ENCODE results near the gene EGFL8.

EGFL8 gene

DNA sequence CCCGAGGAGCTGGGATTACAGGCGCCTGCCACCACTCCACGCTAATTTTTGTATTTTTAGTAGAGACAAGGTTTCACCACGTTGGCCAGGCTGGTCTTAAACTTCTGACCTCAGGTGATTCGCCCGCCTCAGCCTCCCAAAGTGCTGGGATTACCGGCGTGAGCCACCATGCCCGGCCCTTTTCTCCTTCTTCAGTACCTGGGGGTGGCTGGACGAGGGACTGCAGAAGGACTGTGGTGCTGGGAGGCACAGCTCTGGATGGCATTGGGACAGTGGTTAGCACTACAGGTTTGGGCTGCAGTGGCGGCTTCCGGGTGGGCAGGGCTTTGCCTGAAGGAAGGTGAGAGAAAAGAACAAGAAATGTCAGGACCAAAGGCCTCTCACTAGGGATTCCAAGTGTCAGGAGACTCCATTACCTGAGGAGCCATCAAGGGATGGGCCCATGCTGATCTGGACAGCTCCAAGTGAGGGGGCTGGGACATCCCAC, 43.8 kb upstream of the EGFL8 start:
- TF ChIP-seq, protein P1, sequence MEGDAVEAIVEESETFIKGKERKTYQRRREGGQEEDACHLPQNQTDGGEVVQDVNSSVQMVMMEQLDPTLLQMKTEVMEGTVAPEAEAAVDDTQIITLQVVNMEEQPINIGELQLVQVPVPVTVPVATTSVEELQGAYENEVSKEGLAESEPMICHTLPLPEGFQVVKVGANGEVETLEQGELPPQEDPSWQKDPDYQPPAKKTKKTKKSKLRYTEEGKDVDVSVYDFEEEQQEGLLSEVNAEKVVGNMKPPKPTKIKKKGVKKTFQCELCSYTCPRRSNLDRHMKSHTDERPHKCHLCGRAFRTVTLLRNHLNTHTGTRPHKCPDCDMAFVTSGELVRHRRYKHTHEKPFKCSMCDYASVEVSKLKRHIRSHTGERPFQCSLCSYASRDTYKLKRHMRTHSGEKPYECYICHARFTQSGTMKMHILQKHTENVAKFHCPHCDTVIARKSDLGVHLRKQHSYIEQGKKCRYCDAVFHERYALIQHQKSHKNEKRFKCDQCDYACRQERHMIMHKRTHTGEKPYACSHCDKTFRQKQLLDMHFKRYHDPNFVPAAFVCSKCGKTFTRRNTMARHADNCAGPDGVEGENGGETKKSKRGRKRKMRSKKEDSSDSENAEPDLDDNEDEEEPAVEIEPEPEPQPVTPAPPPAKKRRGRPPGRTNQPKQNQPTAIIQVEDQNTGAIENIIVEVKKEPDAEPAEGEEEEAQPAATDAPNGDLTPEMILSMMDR (IDR thresholded peaks at IDR 0.05; ENCODE audit: low read depth, low read length, missing control alignments) = no peak
- H3K4me3 ChIP-seq (replicated peaks; ENCODE audit: low read depth, low read length) = no peak overlapping the region

GRCh38 chr6:32123681-32124080, 40.7 kb upstream of the EGFL8 start:
- no peak overlapping the region for H3K4me3 ChIP-seq (replicated peaks; ENCODE audit: low read depth, low read length)
- no peak for DNase-seq (ENCODE audit: extremely low read depth, low read depth)
- TF ChIP-seq, protein P1 (IDR thresholded peaks at IDR 0.05; ENCODE audit: low read depth, low read length, missing control alignments) = no peak

More for the DNA sequence above, 43.8 kb upstream of the EGFL8 start:
- no peak for DNase-seq (ENCODE audit: extremely low read depth, low read depth)

GRCh38 chr6:32126880-32127279, 37.5 kb upstream of the EGFL8 start:
- TF ChIP-seq, protein P1 (IDR thresholded peaks at IDR 0.05; ENCODE audit: low read depth, low read length, missing control alignments) = no peak
- DNase-seq (ENCODE audit: extremely low read depth, low read depth) = no peak
- peak overlapping the region; percentile 95 for H3K4me3 ChIP-seq (replicated peaks; ENCODE audit: low read depth, low read length)

DNA sequence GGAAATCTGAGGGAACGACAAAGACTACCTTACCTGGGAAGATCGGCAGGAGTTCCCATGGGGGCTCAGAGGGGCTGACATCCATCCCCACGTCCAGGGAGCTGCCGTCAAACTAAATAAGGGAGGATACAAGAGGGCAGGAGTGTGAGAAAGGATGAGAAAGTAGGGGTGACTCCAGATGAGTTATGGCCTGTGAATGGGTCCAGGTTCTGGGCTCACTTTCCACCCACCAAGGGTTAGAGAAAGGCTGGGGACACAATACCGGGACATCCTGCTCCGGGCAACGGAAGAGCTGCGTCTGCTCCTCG, 37.0 kb upstream of the EGFL8 start:
- no peak for DNase-seq (ENCODE audit: extremely low read depth, low read depth)
- H3K4me3 ChIP-seq (replicated peaks; ENCODE audit: low read depth, low read length) = peak overlapping the region; percentile 95
- TF ChIP-seq, protein P1 (IDR thresholded peaks at IDR 0.05; ENCODE audit: low read depth, low read length, missing control alignments) = no peak

- TF ChIP-seq, protein P1 (IDR thresholded peaks at IDR 0.05; ENCODE audit: low read depth, low read length, missing control alignments) = no peak
- DNase-seq (ENCODE audit: extremely low read depth, low read depth) = peak; percentile 99
These were observed 36.4 kb upstream of the EGFL8 start, which contains the start of gene ATF6B for GRCh38 chr6:32127717-32128592. ATF6B (minus strand) TSS chr6:32128246; CDS start chr6:32128207, 39 bp downstream.

DNA sequence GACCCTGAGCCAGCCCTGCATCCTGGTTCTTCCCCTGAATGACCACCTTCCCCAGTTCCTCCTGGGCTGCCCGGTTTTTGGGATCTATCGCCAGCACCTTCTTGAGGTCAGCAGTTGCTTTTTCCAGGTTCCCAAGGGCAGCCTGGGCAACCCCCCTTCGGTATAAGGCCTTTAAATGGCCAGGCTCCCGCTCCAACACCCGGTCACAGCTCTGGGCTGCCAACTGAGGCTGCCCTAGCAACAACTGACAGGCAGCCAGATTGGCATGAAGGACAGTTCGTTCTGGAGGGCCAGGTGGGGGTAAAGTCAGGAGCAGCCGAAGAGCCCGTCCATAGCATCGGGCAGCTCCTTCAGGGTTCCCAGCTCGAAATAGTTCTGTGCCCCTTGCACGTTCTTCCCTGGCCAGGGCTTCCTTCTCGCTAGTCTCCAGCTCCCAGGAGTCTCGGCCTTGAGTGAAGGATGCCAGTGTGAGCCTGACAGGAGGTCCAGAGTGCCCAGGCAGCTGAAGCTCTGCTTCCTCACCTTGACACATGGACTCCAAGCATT, 35.6 kb upstream of the EGFL8 start:
- no peak for DNase-seq (ENCODE audit: extremely low read depth, low read depth)
- TF ChIP-seq, protein P1 (IDR thresholded peaks at IDR 0.05; ENCODE audit: low read depth, low read length, missing control alignments) = no peak
- H3K4me3 ChIP-seq (replicated peaks; ENCODE audit: low read depth, low read length) = peak overlapping the region; percentile 95

More at GRCh38 chr6:32127717-32128592, 36.4 kb upstream of the EGFL8 start, which contains the start of gene ATF6B:
- peak within 1 kb of the TSS; percentile 95 for H3K4me3 ChIP-seq (replicated peaks; ENCODE audit: low read depth, low read length)
